Measurements from ENCODE around the gene THBS3. TPM values are rescaled to one million over a fixed set of nuclear protein-coding genes. Genes with fewer than 3 reads are reported as not detected.
A peak's percentile ranks its signal among the peaks of the same experiment; 100 is the strongest.
"Not testable (repeated sequence)": the region's sequence is repeated elsewhere in the genome, so short reads cannot be mapped to it uniquely, and the experiment has no call there.

The THBS3 gene
- total and polyA plus RNA-seq, 12 donors: 3.8 to 23.5 (median 6.4) TPM

DNA sequence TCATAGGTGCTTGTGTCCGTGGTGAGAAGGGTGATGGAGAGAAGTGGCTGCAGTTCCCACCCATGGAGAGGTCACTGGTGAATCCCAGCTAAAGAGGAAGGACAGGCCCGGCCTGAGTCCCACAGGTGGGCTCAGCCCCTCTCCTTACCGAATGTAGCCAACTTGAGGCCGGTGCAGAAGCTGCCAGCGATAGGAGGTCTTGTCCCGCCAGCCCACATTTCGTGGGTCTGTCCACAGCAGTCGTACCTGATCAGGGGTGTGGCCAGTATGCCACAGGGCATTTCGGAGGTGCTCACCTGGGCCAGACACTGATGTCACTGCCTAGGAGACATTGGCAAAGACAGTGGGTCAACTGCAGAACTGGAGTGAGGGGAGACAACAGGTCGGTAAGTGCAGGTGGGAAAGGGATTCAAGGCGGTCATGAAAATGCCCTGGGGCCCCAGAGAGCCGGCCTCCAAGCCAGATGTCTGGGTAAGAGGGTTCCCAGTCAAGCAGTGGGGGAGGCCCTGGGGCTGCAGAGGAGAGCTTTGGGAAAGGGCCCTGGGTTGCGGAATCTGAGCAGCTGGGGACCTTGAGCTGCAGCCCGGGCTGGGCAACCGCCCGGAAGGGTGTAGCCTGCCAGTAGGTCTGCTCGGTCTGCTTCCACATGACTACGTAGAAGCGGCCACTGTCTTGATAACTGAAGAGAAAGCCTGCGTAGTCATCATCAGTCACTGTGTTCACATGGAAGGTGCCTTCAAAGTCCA, 10.6 kb downstream of the THBS3 start:
- intact Hi-C loops (cut with DNase I): no loop called here
- Histone ChIP-seq H3K36me3 (peaks cover 0 to 22% (median 0%) of the 10 kb centered on the region in 9 donors), H3K27me3 (no peaks in the 10 kb centered on the region), H3K27ac (no peak overlapping the region), H3K4me3 (no peak overlapping the region), H3K9me3 (no peaks in the 10 kb centered on the region), H3K4me1 (peaks cover 6 to 40% (median 29%) of the 10 kb centered on the region in 9 donors)
- no peak for ATAC-seq
- 92 to 95% methylated on average over 20 of the region's 20 CpGs for whole genome bisulfite sequencing, 2 donors
- no peak for DNase-seq
- TF ChIP-seq, protein P1, sequence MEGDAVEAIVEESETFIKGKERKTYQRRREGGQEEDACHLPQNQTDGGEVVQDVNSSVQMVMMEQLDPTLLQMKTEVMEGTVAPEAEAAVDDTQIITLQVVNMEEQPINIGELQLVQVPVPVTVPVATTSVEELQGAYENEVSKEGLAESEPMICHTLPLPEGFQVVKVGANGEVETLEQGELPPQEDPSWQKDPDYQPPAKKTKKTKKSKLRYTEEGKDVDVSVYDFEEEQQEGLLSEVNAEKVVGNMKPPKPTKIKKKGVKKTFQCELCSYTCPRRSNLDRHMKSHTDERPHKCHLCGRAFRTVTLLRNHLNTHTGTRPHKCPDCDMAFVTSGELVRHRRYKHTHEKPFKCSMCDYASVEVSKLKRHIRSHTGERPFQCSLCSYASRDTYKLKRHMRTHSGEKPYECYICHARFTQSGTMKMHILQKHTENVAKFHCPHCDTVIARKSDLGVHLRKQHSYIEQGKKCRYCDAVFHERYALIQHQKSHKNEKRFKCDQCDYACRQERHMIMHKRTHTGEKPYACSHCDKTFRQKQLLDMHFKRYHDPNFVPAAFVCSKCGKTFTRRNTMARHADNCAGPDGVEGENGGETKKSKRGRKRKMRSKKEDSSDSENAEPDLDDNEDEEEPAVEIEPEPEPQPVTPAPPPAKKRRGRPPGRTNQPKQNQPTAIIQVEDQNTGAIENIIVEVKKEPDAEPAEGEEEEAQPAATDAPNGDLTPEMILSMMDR (IDR thresholded peaks at IDR 0.05): no peak

DNA sequence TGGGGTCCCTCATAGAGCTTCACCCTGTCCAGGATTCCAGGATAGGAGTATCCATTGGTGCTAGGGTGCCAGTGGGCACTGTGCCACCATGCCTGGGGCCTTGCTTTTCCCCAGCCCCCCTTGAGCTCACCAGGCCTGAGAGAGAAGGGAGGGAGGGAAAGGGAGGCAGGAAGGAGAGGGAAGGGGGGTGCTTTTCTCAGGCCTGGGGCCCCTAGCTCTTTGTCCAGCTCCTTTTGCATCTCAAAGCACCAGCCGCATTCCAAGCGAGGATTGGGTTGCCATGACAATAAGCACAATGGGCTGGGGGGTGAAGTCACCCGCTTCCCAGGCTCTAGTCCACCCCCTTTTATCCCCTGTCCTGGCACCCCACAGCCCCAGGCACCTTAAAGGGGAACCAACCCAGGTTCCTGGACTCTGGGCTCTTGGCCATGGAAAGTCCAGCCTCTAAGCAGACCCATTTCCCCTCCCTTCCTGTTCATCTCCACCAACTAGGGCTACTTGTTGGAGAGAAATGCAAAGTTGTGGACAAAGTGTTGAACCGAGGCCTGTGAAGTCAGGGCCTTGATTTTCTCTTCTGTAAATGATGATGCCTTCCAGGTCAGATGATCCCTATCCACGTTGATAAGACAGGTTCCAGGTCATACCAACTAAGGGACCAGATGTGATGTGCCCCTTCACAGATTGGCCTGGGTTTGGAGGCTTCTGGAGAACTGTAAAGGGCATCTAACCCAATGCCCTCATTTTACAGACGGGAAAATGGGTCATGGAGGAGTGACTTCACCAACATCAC, 11.4 kb downstream of the THBS3 start:
- peaks cover 0 to 20% (median 0%) of the 10 kb centered on the region in 9 donors for H3K36me3 ChIP-seq
- intact Hi-C loops (cut with DNase I): no loop called here
- DNase-seq (no peak), ATAC-seq (no peak)
- H3K9me3 ChIP-seq: no peaks in the 10 kb centered on the region
- 87 to 88% methylated on average over 6 of the region's 6 CpGs for WGBS, 2 donors
- H3K4me3 ChIP-seq: no peak overlapping the region
- TF ChIP-seq, protein P1 (IDR thresholded peaks at IDR 0.05): no peak
- no peak overlapping the region for H3K27ac ChIP-seq
- H3K4me1 ChIP-seq: peaks cover 6 to 40% (median 29%) of the 10 kb centered on the region in 9 donors
- no peaks in the 10 kb centered on the region for H3K27me3 ChIP-seq

DNA sequence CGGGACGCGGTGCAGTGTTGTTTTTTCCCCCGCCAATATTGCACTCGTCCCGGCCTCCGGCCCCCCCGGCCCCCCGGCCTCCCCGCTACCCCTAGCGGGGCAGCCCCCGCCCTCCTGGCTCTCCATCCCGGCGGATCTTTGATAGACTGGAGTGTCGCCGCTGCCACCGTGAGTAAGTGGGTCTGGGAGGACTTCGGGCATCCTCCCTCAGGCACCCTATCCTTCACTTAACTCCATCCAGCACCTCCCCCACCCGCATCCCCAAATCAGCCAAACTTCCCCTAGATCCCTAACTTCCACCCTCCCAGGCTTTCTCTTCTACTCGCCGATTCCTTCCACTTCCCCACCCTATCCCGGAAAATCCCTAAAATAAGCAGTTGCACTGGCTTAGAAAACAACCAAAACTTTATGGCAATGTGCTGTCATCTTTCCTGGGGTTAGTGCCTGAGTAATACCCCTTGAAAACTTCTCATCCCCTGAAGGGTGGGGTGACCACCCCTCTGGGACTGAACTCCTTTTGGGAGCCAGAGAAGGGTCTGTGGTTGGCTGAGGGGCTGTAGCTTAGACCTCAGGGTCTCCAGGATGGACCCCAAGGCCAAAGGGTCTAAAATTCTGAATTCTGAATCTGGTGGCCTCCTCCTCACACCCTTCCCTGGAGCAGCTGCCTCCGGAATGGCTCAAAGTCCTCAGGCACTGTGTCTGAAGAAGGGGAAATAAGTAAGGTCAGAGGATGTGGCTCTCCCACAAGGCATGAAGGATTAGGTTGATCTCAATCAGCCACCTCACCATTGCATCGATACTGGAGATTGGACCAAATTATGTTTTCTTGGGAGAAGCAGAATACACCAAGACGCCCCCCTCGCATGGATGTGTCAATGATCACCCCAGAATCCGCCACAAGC, 12.2 kb downstream of the THBS3 start:
- ATAC-seq (peak in 2 of 8 donors; percentile 0 to 1), DNase-seq (no peak)
- intact Hi-C loops (cut with DNase I): no loop called here
- Histone ChIP-seq H3K27me3 (no peaks in the 10 kb centered on the region), H3K9me3 (no peaks in the 10 kb centered on the region), H3K36me3 (peaks cover 0 to 18% (median 0%) of the 10 kb centered on the region in 9 donors), H3K4me3 (peak overlapping the region; percentile 19 to 77 (median 58)), H3K27ac (peak overlapping the region in 9 of 10 donors; percentile 66 to 91 (median 87)), H3K4me1 (peaks cover 6 to 40% (median 29%) of the 10 kb centered on the region in 9 donors)
- TF ChIP-seq, protein P1 (IDR thresholded peaks at IDR 0.05): no peak
- WGBS, 2 donors: 20 to 25% methylated on average over 26 to 27 of the region's 27 CpGs

DNA sequence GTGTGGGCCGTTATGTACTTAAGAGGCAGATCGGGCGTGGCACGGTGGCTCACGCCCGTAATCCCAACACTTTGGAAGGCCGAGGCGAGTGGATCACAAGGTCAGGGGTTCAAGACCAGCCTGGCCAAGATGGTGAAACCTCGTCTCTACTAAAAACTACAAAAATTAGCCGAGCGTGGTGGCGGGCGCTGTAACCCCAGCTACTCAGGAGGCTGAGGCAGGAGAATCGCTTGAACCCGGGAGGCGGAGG, 13.8 kb downstream of the THBS3 start:
- H3K4me3 ChIP-seq: peak overlapping the region in 9 of 10 donors; percentile 37 to 77 (median 60)

More for the DNA sequence above, 13.8 kb downstream of the THBS3 start:
- Histone ChIP-seq H3K36me3 (peaks cover 0 to 18% (median 0%) of the 10 kb centered on the region in 9 donors), H3K27ac (peak overlapping the region; percentile 66 to 91 (median 86)), H3K4me1 (peaks cover 6 to 40% (median 29%) of the 10 kb centered on the region in 9 donors)
- H3K27me3 ChIP-seq; intact Hi-C loops (cut with DNase I); H3K9me3 ChIP-seq; DNase-seq; ATAC-seq: not testable (repeated sequence)
- 10 to 11% methylated on average over 16 of the region's 16 CpGs for WGBS, 2 donors
